Measurements from ENCODE around the gene IFT88. TPM values are rescaled to one million over a fixed set of nuclear protein-coding genes. Genes with fewer than 3 reads are reported as not detected.
"Not testable (repeated sequence)": the region's sequence is repeated elsewhere in the genome, so short reads cannot be mapped to it uniquely, and the experiment has no call there.

Gene IFT88
- total RNA-seq, 2 experiments from 2014 or later = 3.9 to 4.0 TPM

- no peak for DNase-seq
- Mint-ChIP-seq H3K27me3 (no peaks in the 10 kb centered on the region), H3K4me3 (no peak overlapping the region), H3K9me3 (no peaks in the 10 kb centered on the region), H3K4me1 (peaks cover 3% of the 10 kb centered on the region), H3K36me3 (peaks cover 9% of the 10 kb centered on the region), H3K27ac (no peak overlapping the region)
Observed at GRCh38 chr13:20637811-20638210, 70.9 kb downstream of the IFT88 start.

DNA sequence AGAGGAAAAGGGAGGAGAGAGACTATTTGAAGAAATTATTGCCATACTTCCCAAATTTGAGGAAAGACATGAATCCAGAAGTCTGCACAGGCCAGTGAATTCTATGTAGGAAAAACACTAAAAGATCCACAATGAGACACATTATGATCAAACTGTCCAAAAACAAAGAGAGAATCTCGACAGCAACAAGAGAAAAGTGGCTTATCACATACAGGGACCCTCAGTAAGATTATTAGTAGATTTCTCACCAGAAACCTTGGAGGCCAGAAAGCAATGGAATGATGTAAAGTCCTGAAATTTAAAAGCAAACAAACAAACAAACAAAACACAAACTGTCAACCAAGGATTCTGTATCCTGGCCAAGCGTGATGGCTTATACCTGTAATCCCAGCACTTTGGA, 80.8 kb downstream of the IFT88 start:
- H3K36me3 Mint-ChIP-seq = peaks cover 8% of the 10 kb centered on the region
- H3K27me3 Mint-ChIP-seq = no peaks in the 10 kb centered on the region
- no peak for DNase-seq
- H3K4me3 Mint-ChIP-seq = no peak overlapping the region
- peaks cover 2% of the 10 kb centered on the region for H3K9me3 Mint-ChIP-seq
- no peaks in the 10 kb centered on the region for H3K4me1 Mint-ChIP-seq
- H3K27ac Mint-ChIP-seq = no peak overlapping the region

- Mint-ChIP-seq H3K36me3 (no peaks in the 10 kb centered on the region), H3K4me1 (no peaks in the 10 kb centered on the region), H3K4me3 (no peak overlapping the region), H3K9me3 (no peaks in the 10 kb centered on the region), H3K27ac (no peak overlapping the region), H3K27me3 (no peaks in the 10 kb centered on the region)
- no peak for DNase-seq
Observed at GRCh38 chr13:20652946-20653345, 86.0 kb downstream of the IFT88 start.

GRCh38 chr13:20654156-20654555, 87.2 kb downstream of the IFT88 start:
- no peaks in the 10 kb centered on the region for H3K4me1 Mint-ChIP-seq
- no peak overlapping the region for H3K27ac Mint-ChIP-seq
- H3K9me3 Mint-ChIP-seq = no peaks in the 10 kb centered on the region
- no peaks in the 10 kb centered on the region for H3K27me3 Mint-ChIP-seq
- H3K4me3 Mint-ChIP-seq = no peak overlapping the region
- peaks cover 2% of the 10 kb centered on the region for H3K36me3 Mint-ChIP-seq
- DNase-seq = no peak

DNA sequence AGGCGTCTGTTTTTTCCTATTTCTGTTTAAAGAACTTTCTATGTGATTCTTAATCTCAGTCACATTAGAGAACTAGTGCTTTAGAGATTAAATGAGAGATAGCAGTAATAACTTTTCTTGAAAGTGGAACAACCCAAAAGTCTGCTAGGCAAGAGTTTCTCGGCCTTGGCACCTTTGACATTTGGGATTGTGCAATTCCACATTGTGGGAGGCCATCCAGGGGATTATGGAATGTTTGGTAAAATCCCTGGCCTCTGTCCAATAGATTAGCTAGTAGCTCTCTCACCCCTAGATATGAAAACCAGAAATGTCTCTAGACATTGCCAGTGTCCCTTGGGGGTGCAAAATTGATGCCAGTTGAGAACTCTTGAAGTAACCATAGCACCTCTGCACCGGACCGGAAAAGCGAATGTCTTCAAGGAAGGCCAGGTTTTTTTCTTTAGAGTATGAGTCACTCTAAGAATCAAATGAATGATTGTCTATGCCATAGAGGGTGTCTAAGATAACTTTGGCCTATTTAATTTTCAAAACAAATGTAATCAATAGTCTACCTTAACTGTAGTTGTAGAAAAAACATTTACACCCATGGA, 91.6 kb downstream of the IFT88 start:
- H3K27ac Mint-ChIP-seq = no peak overlapping the region
- H3K4me3 Mint-ChIP-seq = no peak overlapping the region
- no peaks in the 10 kb centered on the region for H3K4me1 Mint-ChIP-seq
- H3K9me3 Mint-ChIP-seq = no peaks in the 10 kb centered on the region
- DNase-seq = no peak
- no peaks in the 10 kb centered on the region for H3K27me3 Mint-ChIP-seq
- H3K36me3 Mint-ChIP-seq = peaks cover 4% of the 10 kb centered on the region

DNA sequence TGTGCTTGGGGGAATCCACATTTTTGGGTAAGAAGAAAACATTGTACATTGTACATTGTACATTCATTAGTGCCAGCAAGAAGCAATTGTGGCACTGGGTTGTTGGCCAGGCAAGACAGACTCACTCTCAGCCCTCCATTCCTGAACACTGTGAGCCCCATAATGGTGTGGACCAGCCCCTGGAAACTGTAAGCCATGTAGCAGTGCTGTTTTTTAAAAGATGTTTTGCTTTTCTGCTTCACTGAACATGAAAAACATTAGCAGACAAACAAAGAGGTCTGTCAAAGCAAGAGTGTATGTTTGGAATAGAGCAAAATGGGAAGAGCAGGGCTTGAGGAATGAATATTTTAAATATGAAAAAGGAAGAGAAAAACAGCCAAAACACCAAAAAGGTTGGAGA, 97.4 kb downstream of the IFT88 start:
- Mint-ChIP-seq H3K4me3 (no peak overlapping the region), H3K36me3 (peaks cover 5% of the 10 kb centered on the region), H3K27me3 (no peaks in the 10 kb centered on the region), H3K9me3 (no peaks in the 10 kb centered on the region), H3K27ac (no peak overlapping the region), H3K4me1 (no peaks in the 10 kb centered on the region)
- no peak for DNase-seq

GRCh38 chr13:20666948-20667347, 100.0 kb downstream of the IFT88 start:
- Mint-ChIP-seq H3K4me3 (no peak overlapping the region), H3K4me1 (no peaks in the 10 kb centered on the region), H3K27ac (no peak overlapping the region)

GRCh38 chr13:20667857-20668437, 101.0 kb downstream of the IFT88 start:
- no peak for DNase-seq
- no peak overlapping the region for H3K4me3 Mint-ChIP-seq
- no peaks in the 10 kb centered on the region for H3K4me1 Mint-ChIP-seq
- H3K9me3 Mint-ChIP-seq = no peaks in the 10 kb centered on the region
- no peak overlapping the region for H3K27ac Mint-ChIP-seq
- no peaks in the 10 kb centered on the region for H3K27me3 Mint-ChIP-seq
- peaks cover 3% of the 10 kb centered on the region for H3K36me3 Mint-ChIP-seq

More at GRCh38 chr13:20666948-20667347, 100.0 kb downstream of the IFT88 start:
- Mint-ChIP-seq H3K36me3 (peaks cover 3% of the 10 kb centered on the region), H3K9me3 (no peaks in the 10 kb centered on the region), H3K27me3 (no peaks in the 10 kb centered on the region)
- DNase-seq = no peak

- Mint-ChIP-seq H3K4me3 (no peak overlapping the region), H3K27ac (no peak overlapping the region), H3K36me3 (peaks cover 3% of the 10 kb centered on the region), H3K4me1 (no peaks in the 10 kb centered on the region), H3K27me3 (no peaks in the 10 kb centered on the region), H3K9me3 (no peaks in the 10 kb centered on the region)
- DNase-seq = no peak
Observed at GRCh38 chr13:20669162-20669561, 102.2 kb downstream of the IFT88 start.

GRCh38 chr13:20671789-20672188, 104.8 kb downstream of the IFT88 start:
- Mint-ChIP-seq H3K27ac (no peak overlapping the region), H3K27me3 (no peaks in the 10 kb centered on the region), H3K9me3 (no peaks in the 10 kb centered on the region), H3K4me3 (no peak overlapping the region), H3K4me1 (no peaks in the 10 kb centered on the region), H3K36me3 (no peaks in the 10 kb centered on the region)
- no peak for DNase-seq

- Mint-ChIP-seq H3K27ac (no peak overlapping the region), H3K4me1 (no peaks in the 10 kb centered on the region), H3K36me3 (no peaks in the 10 kb centered on the region), H3K4me3 (no peak overlapping the region), H3K27me3 (no peaks in the 10 kb centered on the region), H3K9me3 (no peaks in the 10 kb centered on the region)
- no peak for DNase-seq
Observed at GRCh38 chr13:20672772-20673171, 105.8 kb downstream of the IFT88 start.

- DNase-seq = no peak
- Mint-ChIP-seq H3K4me3 (no peak overlapping the region), H3K27ac (no peak overlapping the region), H3K4me1 (no peaks in the 10 kb centered on the region), H3K27me3 (no peaks in the 10 kb centered on the region), H3K36me3 (no peaks in the 10 kb centered on the region), H3K9me3 (no peaks in the 10 kb centered on the region)
Observed at GRCh38 chr13:20673715-20674114, 106.8 kb downstream of the IFT88 start.

GRCh38 chr13:20676213-20676612, 109.3 kb downstream of the IFT88 start:
- Mint-ChIP-seq H3K9me3 (no peaks in the 10 kb centered on the region), H3K27ac (no peak overlapping the region), H3K27me3 (no peaks in the 10 kb centered on the region), H3K4me1 (no peaks in the 10 kb centered on the region), H3K36me3 (no peaks in the 10 kb centered on the region), H3K4me3 (no peak overlapping the region)
- DNase-seq = no peak

DNA sequence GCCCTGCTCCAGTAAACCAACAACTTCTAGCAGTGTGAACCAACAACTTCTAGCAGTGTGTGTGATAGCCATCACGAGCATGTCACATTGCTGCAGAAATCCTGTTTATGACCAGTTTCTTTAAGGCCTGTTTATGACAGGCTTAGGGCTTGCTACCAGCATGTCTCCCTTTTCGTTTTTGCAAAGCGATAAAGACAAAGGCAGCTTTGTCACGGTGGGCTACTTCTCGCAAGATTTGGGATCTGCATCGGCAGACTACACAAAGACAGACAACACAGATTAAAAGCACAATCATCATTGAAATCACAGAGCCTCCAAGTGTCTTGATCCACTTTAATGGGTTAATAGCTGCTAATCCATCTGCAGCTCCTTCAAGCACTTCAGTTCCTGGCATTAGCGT, 111.6 kb downstream of the IFT88 start:
- not testable (repeated sequence) for H3K36me3 Mint-ChIP-seq, DNase-seq, H3K4me3 Mint-ChIP-seq, H3K27ac Mint-ChIP-seq, H3K9me3 Mint-ChIP-seq, H3K27me3 Mint-ChIP-seq, H3K4me1 Mint-ChIP-seq

GRCh38 chr13:20679879-20680278, 112.9 kb downstream of the IFT88 start:
- no peaks in the 10 kb centered on the region for H3K9me3 Mint-ChIP-seq
- no peak overlapping the region for H3K4me3 Mint-ChIP-seq
- no peak overlapping the region for H3K27ac Mint-ChIP-seq
- H3K4me1 Mint-ChIP-seq = no peaks in the 10 kb centered on the region
- no peak for DNase-seq
- H3K36me3 Mint-ChIP-seq = no peaks in the 10 kb centered on the region
- no peaks in the 10 kb centered on the region for H3K27me3 Mint-ChIP-seq

DNA sequence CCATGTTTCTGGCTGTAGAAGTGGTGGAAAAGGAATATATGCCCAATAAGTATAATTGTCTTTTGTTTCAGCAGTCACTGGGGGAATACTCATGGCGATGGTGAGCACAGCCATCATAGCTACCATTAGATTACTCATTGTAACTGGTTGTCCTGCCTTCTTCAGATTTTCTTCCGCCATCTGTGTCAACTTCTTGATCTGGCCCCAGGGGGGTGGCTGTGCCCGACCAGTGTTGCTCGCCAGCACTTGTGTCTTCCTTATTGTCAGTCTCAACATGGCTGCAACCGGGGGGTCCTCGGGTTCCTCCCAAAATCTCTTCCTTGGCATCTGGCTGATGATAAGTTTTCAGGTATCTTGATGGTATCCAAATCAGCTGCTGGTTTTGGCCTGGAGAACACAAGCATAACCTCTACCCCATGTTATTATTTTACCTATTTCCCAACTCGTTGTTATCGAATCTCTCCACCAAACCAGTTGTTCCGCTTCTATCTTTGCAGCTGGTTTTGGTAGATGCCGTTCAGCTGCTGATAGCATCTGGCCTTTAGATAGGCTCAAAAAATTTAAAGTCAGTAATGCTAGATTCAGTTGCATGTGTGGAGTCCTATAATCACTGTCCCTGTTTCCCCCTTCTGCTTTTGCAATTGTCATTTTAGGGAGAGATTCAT, 113.6 kb downstream of the IFT88 start:
- H3K4me1 Mint-ChIP-seq = no peaks in the 10 kb centered on the region
- H3K27ac Mint-ChIP-seq = no peak overlapping the region
- no peak overlapping the region for H3K4me3 Mint-ChIP-seq
- H3K9me3 Mint-ChIP-seq = no peaks in the 10 kb centered on the region
- no peaks in the 10 kb centered on the region for H3K27me3 Mint-ChIP-seq
- no peaks in the 10 kb centered on the region for H3K36me3 Mint-ChIP-seq
- no peak for DNase-seq

Measured in activated naive CD8-positive, alpha-beta T cell treated with anti-CD3 and anti-CD28 coated beads for 36 hours (primary cell).